ENCODE data around the gene CBY1. TPM values are rescaled to one million over a fixed set of nuclear protein-coding genes. Genes with fewer than 3 reads are reported as not detected.

The CBY1 gene
- total and polyA plus RNA-seq, 9 of the 15 experiments (the other 6 are each of a cell fraction or from before 2014, with no cell fraction given): 5.7 to 19.7 (median 10.8) TPM

- CTCF ChIA-PET (ENCODE audit: low intra/inter-chr PET ratio): no interaction called here
Measured at GRCh38 chr22:38618258-38618657, 38.2 kb upstream of the CBY1 start.

GRCh38 chr22:38618682-38619081 lies 37.8 kb upstream of the CBY1 start:
- DNase-seq (ENCODE audit: extremely low read depth in 1 of 4, low spot score in 3 of 4): no peak
- no peaks in the 10 kb centered on the region for H4K20me1 ChIP-seq (replicated peaks; ENCODE audit: control insufficient read depth, insufficient read depth, low read length)
- BruUV-seq (replicated peaks): no TSS peak
- intact Hi-C loops (cut with micrococcal nuclease): no loop called here
- no peaks in the 10 kb centered on the region; a peak in 2 of 5 replicates for H3K4me1 ChIP-seq (replicated peaks in 1 of 2; ENCODE audit: control insufficient read depth in 2 of 2, insufficient read depth in 2 of 2, low read length in 2 of 2)
- peaks cover 1% of the 10 kb centered on the region; the same call in 1 of the 2 replicates for H3K9me3 ChIP-seq (replicated peaks; ENCODE audit: control insufficient read depth, insufficient read depth, low read depth, low read length)
- H3K79me2 ChIP-seq (ENCODE audit: control insufficient read depth, insufficient read depth, low read length): no peaks in the 10 kb centered on the region
- no peak overlapping the region for H3K27ac ChIP-seq (ENCODE audit: extremely low read depth, low read depth, low read length)
- peak; percentile 76 for TF ChIP-seq ZBTB40 (IDR thresholded peaks at IDR 0.05)
- no peak; the same call in 1 of the 2 replicates for TF ChIP-seq ZBTB40 (CRISPR knock-in tag; IDR thresholded peaks at IDR 0.05)
- TF ChIP-seq ZBTB1 (CRISPR knock-in tag; IDR thresholded peaks at IDR 0.05; ENCODE audit: borderline replicate concordance, low read depth): no peak
- H3K36me3 ChIP-seq (ENCODE audit: control insufficient read depth, insufficient read depth, low read length): no peaks in the 10 kb centered on the region
- no peak for FAIRE-seq
- no peak for ATAC-seq
- in situ Hi-C loops (cut with MboI): no loop called here
- no peak overlapping the region for H2AFZ ChIP-seq (ENCODE audit: low read depth, low read length)
- ChIA-PET POLR2A (no interaction called here), CTCF (ENCODE audit: low intra/inter-chr PET ratio) (no interaction called here)
- no peak overlapping the region for H3K9ac ChIP-seq (ENCODE audit: insufficient read depth in 1 of 2, low read depth in 2 of 2, low read length in 2 of 2)
- no peak overlapping the region for H3K4me2 ChIP-seq (ENCODE audit: insufficient read depth, low read length)
- H3K4me3 ChIP-seq: no peak overlapping the region
- 40% methylated on average over 2 of the region's 2 CpGs for WGBS (ENCODE audit: insufficient coverage, low coverage, missing lambda C conversion rate)
- H3K27me3 ChIP-seq (ENCODE audit: control insufficient read depth in 2 of 2, insufficient read depth in 2 of 2, low read length in 2 of 2): no peaks in the 10 kb centered on the region
- H3K9me1 ChIP-seq (ENCODE audit: control insufficient read depth, insufficient read depth, low read length): no peaks in the 10 kb centered on the region

More at GRCh38 chr22:38618258-38618657, 38.2 kb upstream of the CBY1 start:
- Histone ChIP-seq H3K4me1 (replicated peaks in 1 of 2; ENCODE audit: control insufficient read depth in 2 of 2, insufficient read depth in 2 of 2, low read length in 2 of 2) (no peaks in the 10 kb centered on the region; a peak in 2 of 5 replicates), H3K4me2 (ENCODE audit: insufficient read depth, low read length) (no peak overlapping the region), H3K9me1 (ENCODE audit: control insufficient read depth, insufficient read depth, low read length) (no peaks in the 10 kb centered on the region), H3K4me3 (no peak overlapping the region), H3K9me3 (replicated peaks; ENCODE audit: control insufficient read depth, insufficient read depth, low read depth, low read length) (peaks cover 1% of the 10 kb centered on the region; the same call in 1 of the 2 replicates), H3K27me3 (ENCODE audit: control insufficient read depth in 2 of 2, insufficient read depth in 2 of 2, low read length in 2 of 2) (no peaks in the 10 kb centered on the region), H4K20me1 (replicated peaks; ENCODE audit: control insufficient read depth, insufficient read depth, low read length) (no peaks in the 10 kb centered on the region), H3K27ac (ENCODE audit: extremely low read depth, low read depth, low read length) (no peak overlapping the region), H3K9ac (ENCODE audit: insufficient read depth in 1 of 2, low read depth in 2 of 2, low read length in 2 of 2) (no peak overlapping the region), H3K79me2 (ENCODE audit: control insufficient read depth, insufficient read depth, low read length) (no peaks in the 10 kb centered on the region), H3K36me3 (ENCODE audit: control insufficient read depth, insufficient read depth, low read length) (no peaks in the 10 kb centered on the region), H2AFZ (ENCODE audit: low read depth, low read length) (no peak overlapping the region)
- in situ Hi-C loops (cut with MboI) (no loop called here), intact Hi-C loops (cut with micrococcal nuclease) (no loop called here)
- ATAC-seq (no peak), FAIRE-seq (no peak), DNase-seq (ENCODE audit: extremely low read depth in 1 of 4, low spot score in 3 of 4) (no peak)
- POLR2A ChIA-PET: no interaction called here
- WGBS (ENCODE audit: insufficient coverage, low coverage, missing lambda C conversion rate): 20% methylated on average over 1 of the region's 1 CpG
- TF ChIP-seq KAT7 (CRISPR knock-in tag; IDR thresholded peaks at IDR 0.05; ENCODE audit: borderline replicate concordance) (no peak), KAT8 (IDR thresholded peaks at IDR 0.05; ENCODE audit: low read depth) (no peak), NEUROD1 (IDR thresholded peaks at IDR 0.05; ENCODE audit: borderline replicate concordance, low read depth, low read length, partially characterized antibody) (no peak), BDP1 (IDR thresholded peaks at IDR 0.05; ENCODE audit: insufficient read depth, insufficient read length) (no peak), RFX1 (IDR thresholded peaks at IDR 0.05) (no peak)
- no TSS peak for BruUV-seq (replicated peaks)
